ENCODE data around the gene ANTKMT.

Gene ANTKMT

DNA sequence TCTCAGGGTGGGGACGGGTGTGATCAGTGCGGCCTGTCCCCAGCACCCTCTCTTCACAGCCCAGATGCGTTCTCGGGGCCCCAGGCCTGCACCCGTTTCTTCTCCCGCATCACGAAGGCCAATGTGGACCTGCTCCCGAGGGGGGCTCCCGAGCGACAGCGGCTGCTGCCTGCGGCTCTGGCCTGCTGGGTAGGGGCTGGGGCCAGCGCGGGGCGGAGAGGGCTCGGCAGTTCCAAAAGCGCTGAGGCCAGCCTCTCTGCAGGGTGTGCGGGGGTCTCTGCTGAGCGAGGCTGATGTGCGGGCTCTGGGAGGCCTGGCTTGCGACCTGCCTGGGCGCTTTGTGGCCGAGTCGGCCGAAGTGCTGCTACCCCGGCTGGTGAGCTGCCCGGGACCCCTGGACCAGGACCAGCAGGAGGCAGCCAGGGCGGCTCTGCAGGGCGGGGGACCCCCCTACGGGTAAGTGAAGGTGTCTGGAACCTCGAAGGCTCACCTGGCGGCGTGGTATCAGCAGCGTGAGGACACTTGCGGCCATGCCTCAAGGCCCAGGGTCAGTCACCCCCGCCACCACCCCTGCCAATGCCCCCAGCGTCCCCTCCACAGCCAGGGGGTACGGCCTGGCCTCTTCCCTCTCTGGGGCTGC lies 44.0 kb downstream of the ANTKMT start:
- DNase-seq (ENCODE audit: low read depth) = no peak

DNA sequence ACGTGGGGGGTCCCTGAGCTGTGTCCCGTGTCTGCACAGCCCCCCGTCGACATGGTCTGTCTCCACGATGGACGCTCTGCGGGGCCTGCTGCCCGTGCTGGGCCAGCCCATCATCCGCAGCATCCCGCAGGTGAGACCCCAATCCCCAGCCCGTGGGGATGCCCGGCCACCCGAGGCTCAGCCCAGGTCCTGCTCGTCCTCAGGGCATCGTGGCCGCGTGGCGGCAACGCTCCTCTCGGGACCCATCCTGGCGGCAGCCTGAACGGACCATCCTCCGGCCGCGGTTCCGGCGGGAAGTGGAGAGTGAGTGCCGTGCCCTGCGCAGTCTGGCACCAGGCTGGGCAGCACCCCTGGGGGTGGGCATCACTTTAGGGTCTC lies 44.5 kb downstream of the ANTKMT start:
- DNase-seq (ENCODE audit: low read depth) = no peak

DNA sequence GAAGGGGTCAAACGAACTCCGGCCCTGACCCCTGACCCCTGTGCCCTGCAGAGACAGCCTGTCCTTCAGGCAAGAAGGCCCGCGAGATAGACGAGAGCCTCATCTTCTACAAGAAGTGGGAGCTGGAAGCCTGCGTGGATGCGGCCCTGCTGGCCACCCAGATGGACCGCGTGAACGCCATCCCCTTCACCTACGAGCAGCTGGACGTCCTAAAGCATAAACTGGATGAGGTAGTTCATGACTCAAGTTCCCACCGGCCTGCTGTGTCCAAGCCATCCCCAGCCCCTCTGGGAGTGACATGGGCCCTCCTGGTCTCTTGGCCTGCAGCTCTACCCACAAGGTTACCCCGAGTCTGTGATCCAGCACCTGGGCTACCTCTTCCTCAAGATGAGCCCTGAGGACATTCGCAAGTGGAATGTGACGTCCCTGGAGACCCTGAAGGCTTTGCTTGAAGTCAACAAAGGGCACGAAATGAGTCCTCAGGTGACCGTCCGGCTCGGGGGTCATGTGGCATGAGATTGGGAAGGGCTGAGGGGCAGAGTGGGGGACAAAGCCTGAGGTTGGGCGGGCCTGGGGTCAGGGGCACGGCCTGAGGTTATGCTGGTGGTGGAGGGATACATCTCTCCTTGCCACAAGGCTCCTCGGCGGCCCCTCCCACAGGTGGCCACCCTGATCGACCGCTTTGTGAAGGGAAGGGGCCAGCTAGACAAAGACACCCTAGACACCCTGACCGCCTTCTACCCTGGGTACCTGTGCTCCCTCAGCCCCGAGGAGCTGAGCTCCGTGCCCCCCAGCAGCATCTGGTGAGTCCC lies 45.3 kb downstream of the ANTKMT start:
- no peak for DNase-seq (ENCODE audit: low read depth)

DNA sequence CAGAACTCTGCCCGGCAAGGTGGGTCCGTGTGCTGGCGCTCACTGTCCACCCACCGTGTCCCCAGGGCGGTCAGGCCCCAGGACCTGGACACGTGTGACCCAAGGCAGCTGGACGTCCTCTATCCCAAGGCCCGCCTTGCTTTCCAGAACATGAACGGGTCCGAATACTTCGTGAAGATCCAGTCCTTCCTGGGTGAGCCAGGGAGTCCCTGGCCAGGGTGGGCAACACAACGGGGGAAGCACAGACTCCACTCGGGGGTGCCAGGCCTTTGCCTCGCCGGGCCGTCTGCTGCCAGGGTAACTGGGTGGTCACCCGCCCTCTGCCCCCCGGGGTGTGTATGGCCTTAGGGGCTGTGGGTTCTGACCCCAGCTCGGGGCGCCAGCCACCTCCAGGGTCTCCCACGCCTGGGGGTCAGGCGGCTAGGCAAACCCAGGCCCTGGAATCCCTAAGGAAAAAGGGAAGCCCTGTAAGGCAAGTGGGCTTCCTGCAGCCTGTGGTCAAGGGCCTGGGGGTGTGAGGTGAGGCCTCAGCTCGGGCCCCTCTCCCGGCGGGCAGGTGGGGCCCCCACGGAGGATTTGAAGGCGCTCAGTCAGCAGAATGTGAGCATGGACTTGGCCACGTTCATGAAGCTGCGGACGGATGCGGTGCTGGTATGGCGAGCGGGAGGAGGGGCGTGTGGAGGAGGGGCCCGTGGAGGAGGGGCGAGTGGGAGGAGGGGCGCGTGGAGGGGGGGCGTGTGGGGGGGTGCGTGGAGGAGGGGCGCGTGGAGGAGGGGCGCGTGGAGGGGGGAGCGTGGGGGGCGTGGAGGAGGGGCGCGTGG lies 46.1 kb downstream of the ANTKMT start:
- DNase-seq (ENCODE audit: low read depth) = no peak

DNA sequence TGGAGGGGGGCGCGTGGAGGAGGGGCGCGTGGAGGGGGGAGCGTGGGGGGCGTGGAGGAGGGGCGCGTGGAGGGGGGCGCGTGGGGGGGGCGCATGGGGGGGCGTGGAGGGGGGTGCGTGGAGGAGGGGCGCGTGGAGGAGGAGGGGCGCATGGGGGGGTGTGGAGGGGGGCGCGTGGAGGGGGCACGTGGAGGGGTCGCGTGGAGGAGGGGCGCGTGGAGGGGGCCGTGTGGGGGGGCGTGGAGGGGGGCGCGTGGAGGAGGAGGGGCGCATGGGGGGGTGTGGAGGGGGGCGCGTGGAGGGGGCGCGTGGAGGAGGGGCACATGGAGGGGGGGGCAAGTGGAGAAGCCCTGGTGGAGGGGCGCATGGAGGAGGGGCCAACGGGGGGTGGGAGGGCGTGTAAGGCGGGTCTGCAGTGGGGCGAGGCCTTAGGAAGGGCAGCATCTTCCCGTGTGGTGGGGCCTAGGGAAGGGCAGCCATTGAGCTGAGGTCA lies 46.8 kb downstream of the ANTKMT start:
- DNase-seq (ENCODE audit: low read depth) = no peak

DNA sequence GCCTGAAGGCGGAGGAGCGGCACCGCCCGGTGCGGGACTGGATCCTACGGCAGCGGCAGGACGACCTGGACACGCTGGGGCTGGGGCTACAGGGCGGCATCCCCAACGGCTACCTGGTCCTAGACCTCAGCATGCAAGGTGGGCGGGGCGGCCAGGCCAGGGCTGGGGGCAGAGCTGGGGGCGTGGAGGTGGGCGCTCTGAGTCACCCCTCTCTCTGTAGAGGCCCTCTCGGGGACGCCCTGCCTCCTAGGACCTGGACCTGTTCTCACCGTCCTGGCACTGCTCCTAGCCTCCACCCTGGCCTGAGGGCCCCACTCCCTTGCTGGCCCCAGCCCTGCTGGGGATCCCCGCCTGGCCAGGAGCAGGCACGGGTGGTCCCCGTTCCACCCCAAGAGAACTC lies 47.5 kb downstream of the ANTKMT start:
- no peak for DNase-seq (ENCODE audit: low read depth)

DNA sequence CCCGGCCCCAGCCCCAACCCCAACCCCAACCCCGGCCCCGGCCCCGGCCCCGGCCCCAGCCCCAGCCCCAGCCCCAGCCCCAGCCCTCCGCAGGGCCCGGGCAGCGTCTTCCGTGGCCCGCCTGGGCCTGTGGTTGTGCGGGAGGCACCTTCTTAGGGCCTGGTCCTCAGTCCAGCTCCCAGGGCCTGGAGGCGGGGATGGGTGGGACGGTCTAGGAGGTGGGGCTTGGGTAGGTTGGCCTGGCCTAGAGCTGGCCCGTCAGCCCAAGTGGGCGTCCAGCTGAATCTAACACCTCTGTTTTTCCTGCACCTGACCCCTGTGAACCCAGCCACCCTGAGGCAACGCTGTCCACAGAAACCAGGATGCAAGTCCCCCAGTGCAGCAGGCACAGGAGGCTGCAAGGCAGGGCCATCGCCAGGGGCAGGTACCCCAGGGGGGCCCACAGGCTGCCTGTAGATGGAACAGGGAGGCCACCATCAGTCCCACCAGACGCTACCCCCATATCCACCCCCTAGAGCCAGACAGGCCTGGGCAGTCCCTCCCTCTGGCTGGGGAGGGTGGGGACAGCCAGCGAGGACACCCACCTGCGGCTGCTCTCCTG lies 48.3 kb downstream of the ANTKMT start:
- no peak for DNase-seq (ENCODE audit: low read depth)

DNA sequence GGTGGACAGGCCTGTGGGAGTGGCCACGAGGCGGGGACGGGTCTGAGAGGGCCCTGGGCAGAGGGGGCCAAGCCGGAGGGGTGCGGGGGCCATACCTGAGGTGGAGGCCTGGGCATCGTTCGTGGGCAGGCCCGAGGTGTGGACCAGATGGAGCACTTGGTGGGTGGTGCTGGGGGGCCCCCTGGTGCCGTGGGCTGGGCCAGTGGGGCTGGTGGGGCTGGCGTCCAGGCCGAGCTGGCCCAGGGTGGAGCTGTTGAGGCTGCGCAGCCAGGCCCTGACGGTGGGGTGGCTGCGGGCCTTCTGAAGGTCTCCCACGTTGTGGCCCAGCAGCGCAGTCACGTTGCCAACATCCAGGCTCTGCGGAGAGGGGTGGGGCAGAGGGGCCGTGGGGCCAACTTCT lies 49.0 kb downstream of the ANTKMT start:
- DNase-seq (ENCODE audit: low read depth) = no peak

DNA sequence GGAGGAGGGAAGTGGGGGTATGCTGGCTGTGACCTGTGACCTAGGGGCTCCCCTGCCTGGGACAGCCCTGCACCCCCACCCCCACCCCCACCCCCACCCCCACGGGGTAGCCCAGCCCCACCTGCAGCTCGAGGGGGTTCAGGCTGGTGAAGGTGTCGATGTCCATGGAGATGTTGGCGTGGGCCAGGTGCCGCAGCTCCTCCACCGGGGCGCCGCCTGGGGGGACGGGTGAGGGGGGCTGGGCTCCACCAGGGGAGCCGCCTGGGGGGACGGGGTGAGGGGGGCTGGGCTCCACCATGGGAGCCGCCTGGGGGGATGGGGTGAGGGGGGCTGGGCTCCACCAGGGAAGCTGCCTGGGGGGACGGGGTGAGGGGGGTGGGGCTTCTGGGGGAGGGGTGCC lies 49.5 kb downstream of the ANTKMT start:
- DNase-seq (ENCODE audit: low read depth) = no peak

All from stimulated activated CD8-positive, alpha-beta memory T cell treated with anti-CD3 and anti-CD28 coated beads, Interleukin-12 subunit alpha, Interleukin-12 subunit beta, amount 100 ng/mL, for 1 hour (primary cell).